Loucy (cell line): Measurements from ENCODE around the gene SP8.

Source experiments
- EZH2phosphoT487 ChIP-seq: fragments of 200-600 bp; IDR thresholded peaks from 2 replicates; pipeline ENCODE4 v1.6.1; 2018; ENCODE audit warnings: antibody characterized with exemption, mild to moderate bottlenecking, moderate library complexity, borderline replicate concordance
- TF ChIP-seq, protein P1 (sequence below): fragments of 200-600 bp; sonication (generic); conservative IDR thresholded peaks from 2 replicates; pipeline ENCODE4 v1.5.1; 2014; ENCODE audit warnings: mild to moderate bottlenecking, antibody characterized with exemption, low read length

DNA sequence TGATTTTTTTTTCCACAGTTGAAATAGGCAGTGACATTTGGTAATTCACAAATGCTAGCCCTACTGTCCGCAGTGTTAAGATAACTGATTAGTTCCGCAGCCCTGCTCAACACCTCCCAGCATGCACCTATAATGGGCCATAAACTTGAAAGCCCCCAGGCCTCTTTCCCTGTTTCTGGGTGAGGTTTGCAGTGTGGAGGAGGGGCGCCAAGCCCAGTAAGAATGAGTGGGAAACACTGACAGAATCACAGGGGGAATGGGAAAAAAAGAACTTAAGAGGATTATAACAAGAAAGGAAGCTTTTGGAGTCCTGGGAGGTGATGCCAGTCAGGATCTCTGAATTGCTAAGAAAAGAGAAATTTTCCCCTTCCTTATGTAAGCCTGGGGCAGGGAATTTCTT, 39.6 kb upstream of the SP8 start:
- TF ChIP-seq, protein P1, sequence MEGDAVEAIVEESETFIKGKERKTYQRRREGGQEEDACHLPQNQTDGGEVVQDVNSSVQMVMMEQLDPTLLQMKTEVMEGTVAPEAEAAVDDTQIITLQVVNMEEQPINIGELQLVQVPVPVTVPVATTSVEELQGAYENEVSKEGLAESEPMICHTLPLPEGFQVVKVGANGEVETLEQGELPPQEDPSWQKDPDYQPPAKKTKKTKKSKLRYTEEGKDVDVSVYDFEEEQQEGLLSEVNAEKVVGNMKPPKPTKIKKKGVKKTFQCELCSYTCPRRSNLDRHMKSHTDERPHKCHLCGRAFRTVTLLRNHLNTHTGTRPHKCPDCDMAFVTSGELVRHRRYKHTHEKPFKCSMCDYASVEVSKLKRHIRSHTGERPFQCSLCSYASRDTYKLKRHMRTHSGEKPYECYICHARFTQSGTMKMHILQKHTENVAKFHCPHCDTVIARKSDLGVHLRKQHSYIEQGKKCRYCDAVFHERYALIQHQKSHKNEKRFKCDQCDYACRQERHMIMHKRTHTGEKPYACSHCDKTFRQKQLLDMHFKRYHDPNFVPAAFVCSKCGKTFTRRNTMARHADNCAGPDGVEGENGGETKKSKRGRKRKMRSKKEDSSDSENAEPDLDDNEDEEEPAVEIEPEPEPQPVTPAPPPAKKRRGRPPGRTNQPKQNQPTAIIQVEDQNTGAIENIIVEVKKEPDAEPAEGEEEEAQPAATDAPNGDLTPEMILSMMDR = no peak
- TF ChIP-seq EZH2phosphoT487 = no peak
